Measurements from ENCODE around the gene PSMA1. TPM values are rescaled to one million over a fixed set of nuclear protein-coding genes. Genes with fewer than 3 reads are reported as not detected.
A peak's percentile ranks its signal among the peaks of the same experiment; 100 is the strongest.
"Not testable (repeated sequence)": the region's sequence is repeated elsewhere in the genome, so short reads cannot be mapped to it uniquely, and the experiment has no call there.

The PSMA1 gene
- total and polyA plus RNA-seq, 2 donors (not counting 1 experiment from before 2014, with no cell fraction given) = 165 to 220 TPM

DNA sequence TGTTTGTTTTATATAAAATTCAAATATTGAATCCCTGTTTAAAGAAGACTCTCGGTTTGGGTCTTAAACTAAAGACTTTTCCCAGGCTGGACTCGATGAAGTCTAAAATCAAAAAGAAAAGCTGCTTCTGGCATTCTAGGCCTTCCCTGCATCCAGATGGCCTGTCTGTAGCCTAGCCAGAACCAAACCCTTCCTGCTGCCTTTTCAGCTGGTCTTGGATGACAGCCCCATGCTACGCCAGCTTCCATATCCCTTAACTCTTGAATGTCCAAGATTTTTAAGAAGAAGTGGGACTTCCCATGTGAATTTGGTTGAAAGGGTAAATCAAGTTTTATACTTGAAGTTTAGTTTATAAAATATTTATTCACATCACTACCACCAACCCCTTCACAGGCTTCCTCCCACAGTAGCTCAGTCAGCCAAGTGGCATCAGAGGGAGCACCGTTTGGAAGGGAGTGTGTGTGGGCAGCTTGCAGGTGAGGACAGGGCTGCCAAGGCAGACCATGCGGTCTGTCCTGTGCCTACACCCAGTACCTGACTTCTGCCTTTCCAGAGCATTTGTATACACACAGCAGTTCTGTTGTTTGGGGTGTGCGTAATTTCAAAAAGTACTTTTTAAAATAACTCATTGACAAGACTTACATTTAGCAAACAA lies 18.2 kb upstream of the PSMA1 start:
- Histone ChIP-seq H3K4me3 (replicated peaks in 1 of 4; ENCODE audit: control extremely low read depth in 1 of 4, insufficient read depth in 1 of 4, low read depth in 3 of 4, low read length in 4 of 4) (no peak overlapping the region), H3K79me2 (ENCODE audit: control insufficient read depth, insufficient read depth, low read length) (no peaks in the 10 kb centered on the region), H3K4me1 (ENCODE audit: control insufficient read depth, extremely low read depth, insufficient read depth, low read length) (no peaks in the 10 kb centered on the region), H2AFZ (ENCODE audit: low read length) (no peak overlapping the region), H3K27ac (ENCODE audit: insufficient read depth, low read length) (no peak overlapping the region), H3K9ac (ENCODE audit: insufficient read depth, low read length) (no peak overlapping the region), H3K27me3 (ENCODE audit: control insufficient read depth, insufficient read depth, low read length) (no peaks in the 10 kb centered on the region), H3K9me3 (ENCODE audit: control insufficient read depth, insufficient read depth, low read depth, low read length) (no peaks in the 10 kb centered on the region), H3K36me3 (ENCODE audit: control insufficient read depth, insufficient read depth, low read length) (no peaks in the 10 kb centered on the region), H4K20me1 (ENCODE audit: control insufficient read depth, extremely low read depth, insufficient read depth, low read length) (no peaks in the 10 kb centered on the region), H3K4me2 (ENCODE audit: extremely low read depth, insufficient read depth, low read length) (no peak overlapping the region)
- no peak for DNase-seq (ENCODE audit: low read depth in 2 of 2)
- TF ChIP-seq, protein P1, sequence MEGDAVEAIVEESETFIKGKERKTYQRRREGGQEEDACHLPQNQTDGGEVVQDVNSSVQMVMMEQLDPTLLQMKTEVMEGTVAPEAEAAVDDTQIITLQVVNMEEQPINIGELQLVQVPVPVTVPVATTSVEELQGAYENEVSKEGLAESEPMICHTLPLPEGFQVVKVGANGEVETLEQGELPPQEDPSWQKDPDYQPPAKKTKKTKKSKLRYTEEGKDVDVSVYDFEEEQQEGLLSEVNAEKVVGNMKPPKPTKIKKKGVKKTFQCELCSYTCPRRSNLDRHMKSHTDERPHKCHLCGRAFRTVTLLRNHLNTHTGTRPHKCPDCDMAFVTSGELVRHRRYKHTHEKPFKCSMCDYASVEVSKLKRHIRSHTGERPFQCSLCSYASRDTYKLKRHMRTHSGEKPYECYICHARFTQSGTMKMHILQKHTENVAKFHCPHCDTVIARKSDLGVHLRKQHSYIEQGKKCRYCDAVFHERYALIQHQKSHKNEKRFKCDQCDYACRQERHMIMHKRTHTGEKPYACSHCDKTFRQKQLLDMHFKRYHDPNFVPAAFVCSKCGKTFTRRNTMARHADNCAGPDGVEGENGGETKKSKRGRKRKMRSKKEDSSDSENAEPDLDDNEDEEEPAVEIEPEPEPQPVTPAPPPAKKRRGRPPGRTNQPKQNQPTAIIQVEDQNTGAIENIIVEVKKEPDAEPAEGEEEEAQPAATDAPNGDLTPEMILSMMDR (conservative IDR thresholded peaks at IDR 0.05 in 1 of 2, IDR thresholded peaks at IDR 0.05 in 1 of 2; ENCODE audit: low read depth in 1 of 2, low read length in 2 of 2) = no peak
- no peak for TF ChIP-seq EZH2 (IDR thresholded peaks at IDR 0.05; ENCODE audit: low read length, missing control alignments)

DNA sequence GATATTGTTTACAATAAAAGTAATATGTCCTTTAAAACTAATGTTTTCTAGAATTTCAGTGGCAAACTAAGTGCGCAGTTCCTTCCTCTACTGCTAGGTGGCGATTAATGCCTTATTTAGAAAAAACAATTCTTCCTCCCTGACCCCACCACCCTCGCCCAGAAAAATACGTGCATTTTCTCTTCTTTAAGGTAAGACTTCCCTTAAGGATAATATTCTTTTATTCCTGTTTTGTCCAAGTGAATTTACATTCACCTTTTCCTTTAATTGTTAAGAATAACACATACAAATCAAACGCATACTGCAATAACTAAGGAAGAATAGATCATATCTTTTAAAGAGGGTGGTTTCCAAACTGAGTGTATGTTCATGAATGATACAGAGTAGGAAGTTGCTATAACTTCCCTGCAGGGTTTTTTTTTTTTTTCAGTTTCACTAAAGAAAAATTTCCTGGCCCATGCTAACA lies 17.0 kb upstream of the PSMA1 start:
- H3K27me3 ChIP-seq (ENCODE audit: control insufficient read depth, insufficient read depth, low read length) = no peaks in the 10 kb centered on the region
- no peaks in the 10 kb centered on the region for H3K4me1 ChIP-seq (ENCODE audit: control insufficient read depth, extremely low read depth, insufficient read depth, low read length)
- no peak overlapping the region for H2AFZ ChIP-seq (ENCODE audit: low read length)
- H3K4me3 ChIP-seq (replicated peaks in 1 of 4; ENCODE audit: control extremely low read depth in 1 of 4, insufficient read depth in 1 of 4, low read depth in 3 of 4, low read length in 4 of 4) = no peak overlapping the region
- H3K79me2 ChIP-seq (ENCODE audit: control insufficient read depth, insufficient read depth, low read length) = no peaks in the 10 kb centered on the region
- H3K9ac ChIP-seq (ENCODE audit: insufficient read depth, low read length) = no peak overlapping the region
- no peak overlapping the region for H3K27ac ChIP-seq (ENCODE audit: insufficient read depth, low read length)
- no peak for TF ChIP-seq EZH2 (IDR thresholded peaks at IDR 0.05; ENCODE audit: low read length, missing control alignments)
- TF ChIP-seq, protein P1 (conservative IDR thresholded peaks at IDR 0.05 in 1 of 2, IDR thresholded peaks at IDR 0.05 in 1 of 2; ENCODE audit: low read depth in 1 of 2, low read length in 2 of 2) = peak; percentile 76 to 88
- peak overlapping the region; percentile 13 for H3K4me2 ChIP-seq (ENCODE audit: extremely low read depth, insufficient read depth, low read length)
- peak; percentile 7 to 55 for DNase-seq (ENCODE audit: low read depth in 2 of 2)
- H3K36me3 ChIP-seq (ENCODE audit: control insufficient read depth, insufficient read depth, low read length) = no peaks in the 10 kb centered on the region
- no peaks in the 10 kb centered on the region for H3K9me3 ChIP-seq (ENCODE audit: control insufficient read depth, insufficient read depth, low read depth, low read length)
- H4K20me1 ChIP-seq (ENCODE audit: control insufficient read depth, extremely low read depth, insufficient read depth, low read length) = no peaks in the 10 kb centered on the region

DNA sequence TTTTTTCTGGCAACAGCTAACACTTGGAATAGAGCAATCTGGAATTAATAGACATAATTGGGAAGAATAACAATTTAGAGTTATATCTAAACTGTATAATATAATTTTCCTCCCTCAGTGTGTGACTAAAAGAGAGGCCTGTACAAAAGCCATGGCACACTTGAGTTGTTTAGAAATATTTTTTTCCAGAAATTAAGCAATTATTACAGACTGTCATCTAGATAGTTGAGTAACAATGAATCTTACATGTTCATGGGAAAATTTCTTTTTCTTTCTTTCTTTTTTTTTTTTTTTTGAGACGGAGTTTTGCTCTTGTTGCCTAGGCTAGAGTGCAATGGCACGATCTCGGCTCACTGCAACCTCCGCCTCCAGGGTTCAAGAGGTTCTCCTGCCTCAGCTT lies 15.0 kb upstream of the PSMA1 start:
- H3K9me3 ChIP-seq (ENCODE audit: control insufficient read depth, insufficient read depth, low read depth, low read length); H3K4me1 ChIP-seq (ENCODE audit: control insufficient read depth, extremely low read depth, insufficient read depth, low read length); DNase-seq (ENCODE audit: low read depth in 2 of 2); H3K4me2 ChIP-seq (ENCODE audit: extremely low read depth, insufficient read depth, low read length); H3K27me3 ChIP-seq (ENCODE audit: control insufficient read depth, insufficient read depth, low read length); H3K27ac ChIP-seq (ENCODE audit: insufficient read depth, low read length); H3K79me2 ChIP-seq (ENCODE audit: control insufficient read depth, insufficient read depth, low read length); H3K4me3 ChIP-seq (replicated peaks in 1 of 4; ENCODE audit: control extremely low read depth in 1 of 4, insufficient read depth in 1 of 4, low read depth in 3 of 4, low read length in 4 of 4); H3K36me3 ChIP-seq (ENCODE audit: control insufficient read depth, insufficient read depth, low read length); H4K20me1 ChIP-seq (ENCODE audit: control insufficient read depth, extremely low read depth, insufficient read depth, low read length); H3K9ac ChIP-seq (ENCODE audit: insufficient read depth, low read length); H2AFZ ChIP-seq (ENCODE audit: low read length): not testable (repeated sequence)

Measured in fibroblast of lung (primary cell).